GM19324 (cell line): ENCODE measurements around the gene TMEM239.
"Not testable (repeated sequence)": the region's sequence is repeated elsewhere in the genome, so short reads cannot be mapped to it uniquely, and the experiment has no call there.

Experiments used
- ATAC-seq: cut with Tn5 transposase; IDR thresholded peaks from one replicate; pipeline ENCODE4 v1.9.1; 2021; ENCODE audit warnings: mild to moderate bottlenecking, moderate library complexity; ENCODE audit not compliant: unreplicated experiment, low FRiP score

Gene TMEM239

DNA sequence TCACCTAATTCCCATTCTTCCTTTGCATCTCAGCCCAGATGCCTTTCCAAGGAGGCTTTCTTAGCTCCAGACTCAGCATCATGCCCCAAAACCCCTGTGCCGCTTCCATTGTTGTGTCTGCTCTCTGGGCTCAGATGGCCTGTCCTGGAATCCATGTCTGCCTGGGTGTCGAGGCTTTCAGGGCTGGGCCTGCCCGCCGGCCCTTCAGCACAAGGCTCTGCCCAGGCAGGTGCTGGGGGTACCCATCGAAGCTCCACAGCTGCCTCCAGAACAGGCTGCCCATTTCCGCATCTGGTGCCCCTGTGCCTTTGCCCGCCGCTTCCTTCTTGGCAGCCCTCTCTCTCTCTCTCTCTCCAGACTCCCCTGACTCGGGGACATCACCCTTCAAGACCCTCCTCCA, 16.9 kb upstream of the TMEM239 start:
- no peak for ATAC-seq

DNA sequence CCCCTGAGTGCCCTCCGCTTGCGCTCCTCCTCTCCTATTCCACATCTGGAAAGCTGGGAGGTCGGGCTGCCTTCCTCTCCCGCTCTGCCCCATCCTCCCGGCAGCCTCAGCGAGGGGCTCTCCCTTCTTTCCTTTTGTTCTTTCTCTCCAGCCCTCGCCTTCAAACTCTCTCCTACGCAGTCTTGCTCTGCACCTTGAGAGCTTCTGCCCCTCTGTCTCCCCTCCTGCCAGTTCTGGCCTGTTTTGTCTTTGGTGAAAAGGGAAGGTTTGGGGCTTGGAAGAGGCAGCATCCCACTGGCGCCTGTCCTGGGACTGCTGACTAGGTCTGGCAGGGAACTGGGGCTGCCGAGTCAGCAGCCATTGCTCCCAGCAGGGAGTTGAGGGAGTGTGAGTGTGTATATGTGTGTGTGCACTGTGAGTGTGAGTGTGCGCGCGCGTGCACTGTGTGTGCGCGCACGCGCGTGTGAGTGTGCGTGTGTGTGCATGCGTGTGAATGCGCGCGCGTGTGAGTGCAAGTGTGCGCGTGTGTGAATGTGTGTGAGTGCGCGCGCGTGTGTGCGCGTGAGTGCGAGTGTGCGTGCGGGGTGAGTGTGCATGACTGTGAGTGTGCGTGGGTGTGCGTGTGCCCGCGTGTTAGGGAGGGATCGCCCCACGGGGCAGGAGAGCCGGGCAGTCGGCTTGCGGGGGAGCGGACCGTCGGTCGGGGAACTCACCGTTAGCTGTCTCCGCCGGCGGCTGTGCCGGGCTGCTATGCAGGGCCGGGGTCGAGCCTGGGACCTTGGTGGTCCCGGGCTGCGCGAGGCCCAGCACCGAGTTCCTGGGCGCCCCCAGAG, 16.3 kb upstream of the TMEM239 start:
- peak; percentile 21 for ATAC-seq

- peak; percentile 42 for ATAC-seq
These were observed 15.5 kb upstream of the TMEM239 start, which contains the start of gene CPXM1 for GRCh38 chr20:2800521-2801285. TSS of gene CPXM1 (minus strand) at chr20:2800627. CDS start at chr20:2800572, 55 bp downstream.

DNA sequence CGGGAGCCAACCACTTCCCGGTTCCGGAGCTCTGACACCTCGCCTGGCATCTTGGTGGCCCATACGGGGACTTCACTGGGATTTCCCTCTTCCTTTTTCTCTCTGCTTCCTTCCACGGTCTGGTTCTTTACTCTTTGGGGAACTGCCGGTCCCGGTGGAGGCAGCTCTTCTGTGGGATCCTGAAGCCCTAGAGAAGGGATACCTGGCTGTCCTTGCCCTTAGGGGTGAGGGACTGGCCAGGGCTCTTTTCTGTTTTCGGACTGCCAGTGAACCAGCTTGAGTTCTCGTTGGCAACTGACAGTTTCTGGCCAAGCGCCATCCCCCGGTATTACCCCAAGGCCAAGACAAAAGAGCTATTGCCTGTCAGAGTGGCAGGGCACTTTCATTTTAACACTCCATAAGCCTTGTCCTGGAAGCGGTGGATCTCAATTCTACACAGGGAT, 14.9 kb upstream of the TMEM239 start:
- ATAC-seq: no peak

- no peak for ATAC-seq
These were observed 11.9 kb upstream of the TMEM239 start for GRCh38 chr20:2804041-2804828.

DNA sequence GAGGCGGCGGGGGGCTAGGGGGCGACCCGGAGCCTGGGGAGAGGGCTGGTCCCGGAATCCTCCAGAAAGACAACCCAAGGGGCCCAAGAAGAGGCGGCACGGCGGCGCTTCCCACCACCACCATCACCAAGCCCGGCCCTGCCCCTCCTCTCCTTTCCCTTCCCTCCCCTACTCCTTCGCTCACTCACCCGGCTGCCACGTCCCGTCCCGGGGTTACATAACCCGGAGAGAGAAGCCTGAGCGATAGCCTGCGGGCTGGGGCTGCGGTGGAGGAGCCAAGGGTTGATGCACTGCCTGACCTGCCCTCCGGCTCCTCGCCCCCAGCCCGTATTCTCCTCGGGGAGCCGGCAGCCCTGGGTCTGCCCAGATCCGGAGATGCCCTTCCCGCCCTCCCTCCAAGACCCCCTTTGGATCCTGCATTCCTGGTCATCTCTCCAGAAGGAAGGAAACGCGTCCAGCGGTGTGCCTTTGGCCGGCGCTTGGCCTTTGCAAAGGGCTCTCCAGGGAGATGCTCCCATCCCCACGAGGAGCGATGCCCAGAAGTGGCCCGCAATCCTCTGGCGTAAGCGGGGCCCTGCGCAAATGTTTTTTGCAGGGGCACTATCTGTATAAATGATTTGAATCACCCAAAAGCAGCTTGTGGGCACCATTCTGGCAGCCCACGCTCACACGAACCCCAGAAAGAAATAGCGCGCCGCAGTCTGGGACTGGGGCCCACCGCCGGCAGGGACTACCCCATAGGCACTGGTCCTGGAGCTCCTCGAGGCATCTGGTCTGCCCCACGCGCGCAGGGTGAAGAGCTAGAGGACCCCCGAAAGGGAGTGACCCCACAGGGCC, 11.1 kb upstream of the TMEM239 start:
- ATAC-seq: no peak

- ATAC-seq: no peak
These were observed 10.3 kb upstream of the TMEM239 start for GRCh38 chr20:2805689-2806350.

- no peak for ATAC-seq
These were observed 9.8 kb upstream of the TMEM239 start for GRCh38 chr20:2806351-2806701.

DNA sequence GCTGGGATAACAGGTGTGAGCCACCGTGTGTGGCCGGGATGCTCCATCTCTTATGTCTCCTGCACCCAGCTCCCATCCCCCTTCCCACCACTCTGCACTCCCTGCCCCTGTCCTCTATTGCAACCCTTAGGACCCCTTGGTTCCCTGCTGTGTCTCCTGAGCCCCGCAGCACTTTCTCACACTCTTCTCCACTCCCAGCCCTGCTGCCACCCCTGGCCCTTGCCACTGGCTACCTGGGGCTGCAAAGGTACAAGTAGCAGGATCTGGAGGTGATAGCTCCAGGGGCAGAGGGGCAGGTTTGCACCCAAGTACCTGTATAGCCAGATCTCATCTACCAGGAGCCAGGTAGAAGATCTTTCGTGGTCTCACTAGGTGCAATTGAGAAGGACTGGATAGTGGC, 9.1 kb upstream of the TMEM239 start:
- no peak for ATAC-seq

DNA sequence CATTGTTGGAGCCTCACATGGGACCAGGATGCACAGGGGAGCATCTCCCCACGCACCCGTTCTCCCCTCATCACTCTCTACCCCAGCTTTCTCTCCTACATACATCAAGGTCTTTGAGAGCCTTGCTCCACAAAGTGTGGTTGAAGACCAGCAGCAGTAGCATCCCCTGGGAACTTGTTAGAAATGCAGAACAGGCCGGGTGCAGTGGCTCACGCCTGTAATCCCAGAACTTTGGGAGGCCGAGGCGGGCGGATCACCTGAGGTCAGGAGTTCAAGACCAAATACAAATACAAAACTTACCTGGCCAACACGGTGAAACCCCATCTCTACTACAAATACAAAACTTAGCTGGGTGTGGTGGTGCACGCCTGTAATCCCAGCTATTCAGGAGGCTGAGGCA, 8.2 kb upstream of the TMEM239 start:
- not testable (repeated sequence) for ATAC-seq

DNA sequence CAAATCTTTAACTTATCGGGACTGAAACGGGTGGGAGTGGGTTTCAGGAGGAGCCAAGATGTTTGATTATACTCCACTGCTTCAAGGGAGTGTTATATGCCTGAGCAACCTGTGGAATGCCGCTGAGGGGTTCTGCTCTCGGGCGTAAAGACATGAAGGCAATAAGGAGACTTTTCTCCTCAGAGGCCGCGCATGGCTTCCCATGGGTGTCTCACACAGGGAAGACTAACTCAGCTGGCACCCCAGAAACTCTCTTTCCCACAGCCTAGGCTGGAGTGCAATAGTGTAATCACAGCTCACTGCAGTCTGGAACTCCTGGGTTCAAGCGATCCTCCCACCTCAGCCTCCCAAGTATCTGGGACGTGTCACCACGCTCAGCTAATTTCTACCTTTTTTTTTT, 6.5 kb upstream of the TMEM239 start:
- no peak for ATAC-seq

- ATAC-seq: no peak
These were observed 4.0 kb upstream of the TMEM239 start for GRCh38 chr20:2812189-2812588.

GRCh38 chr20:2814076-2814475, 2.1 kb upstream of the TMEM239 start:
- ATAC-seq: no peak

- ATAC-seq: no peak
These were observed 1.5 kb upstream of the TMEM239 start, which contains the start of gene C20orf141 for GRCh38 chr20:2814587-2815051. TSS of gene C20orf141 (plus strand) at chr20:2814987. CDS start at chr20:2815185, 198 bp downstream.

DNA sequence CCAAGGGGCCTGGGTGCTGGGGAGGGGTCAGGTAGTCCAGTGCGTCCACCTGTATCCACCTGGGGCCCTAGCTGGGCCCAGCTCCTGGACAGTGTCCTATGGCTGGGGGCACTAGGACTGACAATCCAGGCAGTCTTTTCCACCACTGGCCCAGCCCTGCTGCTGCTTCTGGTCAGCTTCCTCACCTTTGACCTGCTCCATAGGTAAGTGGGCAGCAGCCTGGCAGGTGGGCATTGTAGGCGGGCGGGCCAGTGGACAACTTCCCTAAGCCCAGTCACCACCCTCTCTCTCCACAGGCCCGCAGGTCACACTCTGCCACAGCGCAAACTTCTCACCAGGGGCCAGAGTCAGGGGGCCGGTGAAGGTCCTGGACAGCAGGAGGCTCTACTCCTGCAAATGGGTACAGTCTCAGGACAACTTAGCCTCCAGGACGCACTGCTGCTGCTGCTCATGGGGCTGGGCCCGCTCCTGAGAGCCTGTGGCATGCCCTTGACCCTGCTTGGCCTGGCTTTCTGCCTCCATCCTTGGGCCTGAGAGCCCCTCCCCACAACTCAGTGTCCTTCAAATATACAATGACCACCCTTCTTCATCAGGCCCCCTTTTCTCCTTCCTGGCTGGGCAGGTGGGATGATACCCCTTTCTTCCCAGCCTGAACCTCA, 793 bp upstream of the TMEM239 start:
- ATAC-seq: no peak

DNA sequence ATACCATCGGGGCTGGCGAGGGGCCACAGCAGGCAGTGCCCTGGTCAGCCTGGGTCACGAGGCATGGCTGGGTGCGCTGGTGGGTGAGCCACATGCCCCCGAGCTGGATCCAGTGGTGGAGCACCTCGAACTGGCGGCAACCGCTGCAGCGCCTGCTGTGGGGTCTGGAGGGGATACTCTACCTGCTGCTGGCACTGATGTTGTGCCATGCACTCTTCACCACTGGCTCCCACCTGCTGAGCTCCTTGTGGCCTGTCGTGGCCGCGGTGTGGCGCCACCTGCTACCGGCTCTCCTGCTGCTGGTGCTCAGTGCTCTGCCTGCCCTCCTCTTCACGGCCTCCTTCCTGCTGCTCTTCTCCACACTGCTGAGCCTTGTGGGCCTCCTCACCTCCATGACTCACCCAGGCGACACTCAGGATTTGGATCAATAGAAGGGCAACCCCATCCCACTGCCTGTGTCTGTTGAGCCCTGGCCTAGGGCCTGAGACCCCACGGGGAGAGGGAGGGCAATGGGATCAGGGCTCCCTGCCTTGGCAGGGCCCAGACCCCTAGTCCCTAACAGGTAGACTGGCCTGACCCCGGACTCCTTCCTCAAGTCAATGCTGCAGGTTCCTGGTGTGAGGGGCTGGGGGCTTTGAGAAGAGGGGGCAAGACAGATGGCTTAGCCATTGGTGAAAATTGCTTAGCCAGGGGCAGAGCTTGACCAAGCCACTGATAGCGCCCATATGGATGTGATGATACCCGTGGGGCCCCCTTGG, 598 bp downstream of the TMEM239 start:
- ATAC-seq: no peak

- no peak for ATAC-seq
These were observed 1.2 kb downstream of the TMEM239 start for GRCh38 chr20:2817341-2817726.
